Measurements from ENCODE around the gene NACC2. TPM values are rescaled to one million over a fixed set of nuclear protein-coding genes. Genes with fewer than 3 reads are reported as not detected.

NACC2 gene
- total RNA-seq, 1 donor from 2014 or later = 4.5 TPM

DNA sequence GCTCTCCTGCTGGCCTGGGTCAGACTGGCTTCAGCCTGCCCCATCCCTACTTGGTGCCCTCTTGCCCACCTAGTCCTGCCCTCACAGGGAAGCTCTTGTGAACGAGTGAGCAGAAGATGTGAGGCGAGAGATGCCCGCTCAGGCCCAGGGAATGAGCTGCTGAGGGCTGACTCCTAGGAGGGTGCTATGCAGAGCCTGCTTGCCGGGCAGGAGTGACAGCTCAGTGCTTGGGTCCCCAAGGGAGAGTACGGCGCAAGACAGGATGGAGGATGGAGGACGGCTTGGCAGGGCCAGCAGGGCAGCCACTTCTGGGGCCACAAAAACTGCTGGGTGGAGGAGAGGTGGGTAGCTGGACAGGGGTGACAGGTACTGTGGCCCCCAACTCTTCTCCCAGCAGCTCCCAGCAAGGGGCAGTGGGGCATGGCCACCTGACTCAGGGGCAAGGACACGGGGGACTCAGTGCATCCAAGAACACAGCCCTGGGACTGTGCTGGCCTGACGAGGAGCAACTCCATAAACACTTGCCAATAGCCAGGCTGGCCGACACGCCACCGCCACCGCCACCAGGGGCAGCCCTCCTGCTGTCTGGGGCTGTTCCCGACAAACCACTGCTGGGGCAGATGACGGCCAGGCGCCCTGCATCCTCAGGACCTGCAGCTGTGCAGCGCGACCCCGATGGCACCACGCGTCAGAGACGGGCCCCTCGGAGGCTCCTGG lies 78.4 kb downstream of the NACC2 start:
- no peaks in the 10 kb centered on the region for H3K36me3 ChIP-seq

GRCh38 chr9:136015656-136016571 lies 79.2 kb downstream of the NACC2 start:
- Mint-ChIP-seq H3K4me1 (peaks cover 27% of the 10 kb centered on the region), H3K27me3 (ENCODE audit: insufficient read depth, low read depth) (peaks cover 2% of the 10 kb centered on the region), H3K36me3 (no peaks in the 10 kb centered on the region), H3K9me3 (no peaks in the 10 kb centered on the region), H3K27ac (no peak overlapping the region), H3K4me3 (no peak overlapping the region)
- no peak overlapping the region for H3K9ac ChIP-seq
- TF ChIP-seq, protein P1, sequence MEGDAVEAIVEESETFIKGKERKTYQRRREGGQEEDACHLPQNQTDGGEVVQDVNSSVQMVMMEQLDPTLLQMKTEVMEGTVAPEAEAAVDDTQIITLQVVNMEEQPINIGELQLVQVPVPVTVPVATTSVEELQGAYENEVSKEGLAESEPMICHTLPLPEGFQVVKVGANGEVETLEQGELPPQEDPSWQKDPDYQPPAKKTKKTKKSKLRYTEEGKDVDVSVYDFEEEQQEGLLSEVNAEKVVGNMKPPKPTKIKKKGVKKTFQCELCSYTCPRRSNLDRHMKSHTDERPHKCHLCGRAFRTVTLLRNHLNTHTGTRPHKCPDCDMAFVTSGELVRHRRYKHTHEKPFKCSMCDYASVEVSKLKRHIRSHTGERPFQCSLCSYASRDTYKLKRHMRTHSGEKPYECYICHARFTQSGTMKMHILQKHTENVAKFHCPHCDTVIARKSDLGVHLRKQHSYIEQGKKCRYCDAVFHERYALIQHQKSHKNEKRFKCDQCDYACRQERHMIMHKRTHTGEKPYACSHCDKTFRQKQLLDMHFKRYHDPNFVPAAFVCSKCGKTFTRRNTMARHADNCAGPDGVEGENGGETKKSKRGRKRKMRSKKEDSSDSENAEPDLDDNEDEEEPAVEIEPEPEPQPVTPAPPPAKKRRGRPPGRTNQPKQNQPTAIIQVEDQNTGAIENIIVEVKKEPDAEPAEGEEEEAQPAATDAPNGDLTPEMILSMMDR (IDR thresholded peaks at IDR 0.05) = no peak
- TF ChIP-seq EZH2 (IDR thresholded peaks at IDR 0.05) (no peak), EZH2phosphoT487 (IDR thresholded peaks at IDR 0.05) (no peak)
- peaks cover 4% of the 10 kb centered on the region for H3F3A ChIP-seq (ENCODE audit: low read depth)
- no peak overlapping the region for H3K4me2 ChIP-seq
- H3K9me3 ChIP-seq (ENCODE audit: low read depth) = no peaks in the 10 kb centered on the region
- no peaks in the 10 kb centered on the region for H3K27me3 ChIP-seq
- H2AFZ ChIP-seq (replicated peaks) = no peak overlapping the region
- peaks cover 16% of the 10 kb centered on the region for H3K4me1 ChIP-seq
- no peak overlapping the region for H3K4me3 ChIP-seq
- H4K20me1 ChIP-seq (ENCODE audit: low read depth) = peaks cover 8% of the 10 kb centered on the region
- no peak overlapping the region for H3K27ac ChIP-seq
- H3K79me2 ChIP-seq (ENCODE audit: low read depth) = no peaks in the 10 kb centered on the region
- DNase-seq (ENCODE audit: low spot score) = peak; percentile 47
- H3K36me3 ChIP-seq = no peaks in the 10 kb centered on the region

More for the DNA sequence above, 78.4 kb downstream of the NACC2 start:
- Histone ChIP-seq H3K4me3 (no peak overlapping the region), H3K27me3 (no peaks in the 10 kb centered on the region), H3K79me2 (ENCODE audit: low read depth) (no peaks in the 10 kb centered on the region), H2AFZ (replicated peaks) (no peak overlapping the region), H3K27ac (no peak overlapping the region), H3F3A (ENCODE audit: low read depth) (peaks cover 4% of the 10 kb centered on the region), H3K4me2 (no peak overlapping the region), H3K4me1 (peaks cover 16% of the 10 kb centered on the region), H4K20me1 (ENCODE audit: low read depth) (peaks cover 8% of the 10 kb centered on the region), H3K9me3 (ENCODE audit: low read depth) (no peaks in the 10 kb centered on the region), H3K9ac (no peak overlapping the region)
- H3K9me3 Mint-ChIP-seq = no peaks in the 10 kb centered on the region
- peak overlapping the region; percentile 53 for H3K27ac Mint-ChIP-seq
- H3K27me3 Mint-ChIP-seq (ENCODE audit: insufficient read depth, low read depth) = peaks cover 2% of the 10 kb centered on the region
- H3K4me1 Mint-ChIP-seq = peaks cover 27% of the 10 kb centered on the region
- H3K4me3 Mint-ChIP-seq = no peak overlapping the region
- no peak for DNase-seq (ENCODE audit: low spot score)
- H3K36me3 Mint-ChIP-seq = peaks cover 3% of the 10 kb centered on the region
- TF ChIP-seq EZH2phosphoT487 (IDR thresholded peaks at IDR 0.05) (no peak), EZH2 (IDR thresholded peaks at IDR 0.05) (no peak)
- TF ChIP-seq, protein P1 (IDR thresholded peaks at IDR 0.05) = no peak

GRCh38 chr9:136014924-136015633 lies 80.0 kb downstream of the NACC2 start:
- no peaks in the 10 kb centered on the region for H3K79me2 ChIP-seq (ENCODE audit: low read depth)
- H3K9me3 ChIP-seq (ENCODE audit: low read depth) = no peaks in the 10 kb centered on the region
- H3K4me1 ChIP-seq = peaks cover 16% of the 10 kb centered on the region
- Mint-ChIP-seq H3K27ac (no peak overlapping the region), H3K4me3 (no peak overlapping the region), H3K27me3 (ENCODE audit: insufficient read depth, low read depth) (peaks cover 4% of the 10 kb centered on the region), H3K9me3 (no peaks in the 10 kb centered on the region), H3K4me1 (peaks cover 25% of the 10 kb centered on the region), H3K36me3 (no peaks in the 10 kb centered on the region)
- no peaks in the 10 kb centered on the region for H3K27me3 ChIP-seq
- no peak overlapping the region for H2AFZ ChIP-seq (replicated peaks)
- H3K4me3 ChIP-seq = no peak overlapping the region
- H4K20me1 ChIP-seq (ENCODE audit: low read depth) = peaks cover 8% of the 10 kb centered on the region
- no peaks in the 10 kb centered on the region for H3K36me3 ChIP-seq
- H3K9ac ChIP-seq = no peak overlapping the region
- DNase-seq (ENCODE audit: low spot score) = no peak
- no peak overlapping the region for H3K4me2 ChIP-seq
- H3K27ac ChIP-seq = no peak overlapping the region
- H3F3A ChIP-seq (ENCODE audit: low read depth) = peaks cover 4% of the 10 kb centered on the region
- TF ChIP-seq, protein P1 (IDR thresholded peaks at IDR 0.05) = no peak
- TF ChIP-seq EZH2phosphoT487 (IDR thresholded peaks at IDR 0.05) (no peak), EZH2 (IDR thresholded peaks at IDR 0.05) (no peak)

All from neural progenitor cell (in vitro differentiated cells).